GM19035 (cell line): Measurements from ENCODE around the gene TAOK1.

Experiments
- ATAC-seq: cut with Tn5 transposase; IDR thresholded peaks from one replicate; pipeline ENCODE4 v1.9.1; 2021; ENCODE audit not compliant: unreplicated experiment

TAOK1 gene

DNA sequence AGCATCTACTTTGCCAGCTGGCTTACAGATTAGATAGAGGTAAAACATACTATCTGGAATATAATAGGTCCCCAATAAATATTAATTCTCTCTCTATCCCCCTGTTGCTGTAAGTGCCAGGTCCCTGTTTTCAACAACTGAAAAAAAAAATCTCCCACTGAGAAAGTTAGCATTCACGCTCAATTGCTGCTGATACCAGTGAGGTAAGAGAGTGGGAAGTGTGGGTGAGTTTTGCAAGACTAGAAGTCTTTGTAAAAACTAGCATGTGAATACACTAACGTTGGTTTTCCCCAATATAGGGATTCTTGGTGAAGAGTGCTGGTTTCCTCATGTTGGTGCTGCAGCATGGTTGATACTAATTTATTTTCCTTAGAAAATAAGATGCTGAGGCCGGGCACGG, 11.7 kb upstream of the TAOK1 start:
- ATAC-seq, result no peak

DNA sequence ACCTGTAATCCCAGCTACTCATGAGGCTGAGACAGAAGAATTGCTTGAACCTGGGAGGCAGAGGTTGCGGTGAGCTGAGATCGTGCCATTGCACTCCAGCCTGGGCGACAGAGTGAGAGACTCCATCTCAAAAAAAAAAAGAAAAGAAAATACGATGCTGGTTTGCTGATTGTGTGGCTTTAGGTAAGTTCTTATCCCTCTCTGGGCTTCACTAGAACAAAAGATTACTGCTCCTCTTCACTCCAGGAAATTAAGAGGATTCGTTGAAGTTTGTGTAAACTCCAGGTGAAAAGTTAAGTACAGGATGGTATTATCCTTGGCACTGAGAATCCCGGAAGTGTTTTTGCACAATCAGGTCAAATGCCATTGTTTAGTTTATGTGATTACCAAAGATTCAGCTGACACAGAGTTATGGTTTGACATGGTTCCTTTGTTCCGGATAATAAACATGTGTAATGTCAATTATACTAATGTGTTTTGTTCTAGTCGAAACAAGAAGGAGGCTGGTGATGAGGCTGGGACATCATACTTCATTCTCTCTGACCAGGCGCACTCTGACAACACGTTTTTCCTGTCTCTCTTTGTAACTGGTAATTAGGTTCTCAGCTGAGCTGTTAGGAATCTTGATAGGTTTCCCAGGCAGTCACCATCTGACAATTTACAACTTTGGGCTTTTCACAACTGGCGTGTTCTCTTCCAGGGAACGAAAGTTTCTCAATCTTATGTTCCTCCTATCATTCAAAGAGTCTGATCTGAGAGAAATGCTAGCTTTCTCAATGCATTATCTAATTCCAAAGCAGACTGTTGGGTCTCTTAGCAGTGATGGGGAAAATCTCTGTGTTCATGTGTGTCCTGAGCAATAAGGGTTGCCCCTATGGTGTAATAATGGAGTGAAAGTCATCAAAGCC, 10.8 kb upstream of the TAOK1 start:
- ATAC-seq, result no peak

- no peak for ATAC-seq
These were observed 6.5 kb upstream of the TAOK1 start for GRCh38 chr17:29383686-29384085.

- no peak for ATAC-seq
These were observed 5.3 kb upstream of the TAOK1 start for GRCh38 chr17:29384901-29385300.

DNA sequence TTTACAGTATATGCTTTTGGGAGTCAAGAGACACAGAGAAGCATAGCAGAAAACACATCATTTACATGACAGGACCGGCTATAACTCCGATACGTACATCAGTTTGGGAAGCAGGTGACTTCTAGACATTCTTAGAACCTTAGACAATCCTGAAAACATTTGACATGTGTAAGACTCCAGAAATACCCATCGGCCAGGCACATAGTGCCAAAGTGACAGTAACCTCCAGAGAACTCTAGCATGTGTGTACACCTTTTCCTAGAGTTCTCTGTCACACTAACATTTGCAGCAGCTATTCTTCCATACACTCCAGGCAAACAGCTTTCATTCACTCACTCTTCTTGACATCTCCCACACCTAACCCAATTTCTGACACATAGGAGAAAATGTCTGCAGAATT, 3.4 kb upstream of the TAOK1 start:
- no peak for ATAC-seq

- ATAC-seq, result no peak
These were observed 1.2 kb upstream of the TAOK1 start for GRCh38 chr17:29388937-29389336.

GRCh38 chr17:29390851-29391631, 878 bp downstream of the TAOK1 start:
- no peak for ATAC-seq

GRCh38 chr17:29393436-29393835, 3.3 kb downstream of the TAOK1 start:
- no peak for ATAC-seq

DNA sequence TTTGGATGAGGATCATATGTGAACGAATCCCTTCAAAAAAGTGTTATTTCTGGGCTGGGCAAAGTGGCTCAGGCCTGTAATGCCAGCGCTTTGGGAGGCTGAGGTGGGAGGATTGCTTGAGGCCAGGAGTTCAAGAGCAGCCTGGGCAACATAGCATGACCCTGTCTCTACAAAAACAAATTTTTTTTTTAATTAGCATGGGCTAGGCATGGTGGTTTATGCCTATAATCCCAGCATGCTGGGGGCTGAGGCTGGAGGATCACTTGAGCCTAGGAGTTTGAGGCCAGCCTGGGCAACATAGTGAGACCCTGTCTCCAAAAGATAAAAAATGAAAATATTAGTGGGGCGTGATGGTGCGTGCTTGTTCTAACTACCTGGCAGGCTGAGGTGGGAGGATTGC, 4.6 kb downstream of the TAOK1 start:
- no peak for ATAC-seq

GRCh38 chr17:29396066-29396465, 5.9 kb downstream of the TAOK1 start:
- no peak for ATAC-seq

DNA sequence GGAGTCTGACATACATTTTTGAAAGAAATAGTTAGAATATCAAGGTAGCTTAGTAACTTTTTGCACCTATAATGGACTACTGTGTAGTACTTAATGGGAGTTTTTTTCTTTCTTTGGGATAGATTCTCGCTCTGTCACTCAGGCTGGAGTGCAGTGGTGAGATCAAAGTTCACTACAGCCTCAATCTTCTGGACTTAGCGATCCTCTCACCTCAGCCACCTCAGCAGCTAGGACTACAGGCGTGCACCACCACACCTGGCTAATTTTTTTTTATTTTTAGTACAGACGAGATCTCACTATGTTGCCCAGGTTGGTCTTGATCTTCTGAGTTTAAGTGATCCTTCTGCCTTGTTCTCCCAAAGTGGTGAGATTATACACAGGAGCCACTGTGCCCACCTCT, 9.5 kb downstream of the TAOK1 start:
- no peak for ATAC-seq

GRCh38 chr17:29400818-29401217, 10.7 kb downstream of the TAOK1 start:
- no peak for ATAC-seq

GRCh38 chr17:29401258-29401657, 11.1 kb downstream of the TAOK1 start:
- no peak for ATAC-seq

DNA sequence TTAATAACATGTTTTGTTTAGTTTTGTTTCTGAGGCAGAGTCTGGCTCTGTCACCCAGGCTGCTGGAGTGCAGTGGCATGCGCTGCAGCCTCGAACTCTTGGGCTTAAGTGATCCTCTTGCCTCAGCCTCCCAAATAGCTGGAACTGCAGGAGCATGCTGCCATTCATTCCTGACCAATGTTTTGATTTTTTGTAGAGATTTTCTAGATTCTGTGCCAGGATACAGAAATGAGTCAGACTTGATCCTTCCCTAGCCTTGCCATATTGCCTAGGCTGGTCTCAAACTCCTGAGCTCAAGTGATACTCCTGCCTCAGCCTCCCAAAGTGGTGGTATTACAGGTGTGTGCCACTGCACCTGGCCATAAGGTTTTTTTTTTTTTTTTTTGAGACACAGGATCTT, 17.7 kb downstream of the TAOK1 start:
- no peak for ATAC-seq

- no peak for ATAC-seq
These were observed 19.8 kb downstream of the TAOK1 start for GRCh38 chr17:29409963-29410362.

DNA sequence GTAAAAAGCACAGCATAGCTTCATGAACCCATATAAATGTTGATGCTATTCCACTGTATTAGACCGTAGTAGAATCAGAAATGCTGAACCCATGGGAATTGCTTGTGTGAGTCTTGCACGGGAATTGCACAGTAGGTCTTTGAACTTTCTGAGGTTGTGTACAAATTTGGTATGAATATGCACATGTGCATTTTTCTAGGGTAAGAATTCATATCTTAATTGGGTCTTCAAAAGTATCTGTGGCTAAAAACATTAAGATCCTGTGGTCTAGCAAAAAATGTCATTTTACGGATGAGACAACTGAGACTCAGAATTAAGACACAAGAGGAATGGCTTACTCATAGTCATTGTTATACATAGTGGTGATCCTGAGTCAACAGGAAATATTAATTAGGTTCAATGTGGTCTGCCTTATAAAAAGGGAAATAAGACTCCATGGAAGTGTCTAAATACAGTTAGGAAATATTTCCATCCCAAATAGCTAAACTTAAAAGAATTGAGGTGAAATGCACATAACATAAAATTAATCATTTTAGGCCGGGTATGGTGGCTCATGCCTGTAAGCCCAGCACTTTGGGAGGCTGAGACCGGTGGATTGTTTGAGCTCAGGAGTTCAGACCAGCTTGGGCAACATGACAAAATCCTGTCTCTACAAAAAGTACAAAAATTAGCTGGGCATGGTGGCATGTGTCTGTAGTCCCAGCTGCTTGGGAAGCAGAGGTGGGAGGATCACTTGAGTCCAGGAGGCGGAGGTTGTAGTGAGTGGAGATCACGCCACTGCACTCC, 22.8 kb downstream of the TAOK1 start:
- no peak for ATAC-seq

GRCh38 chr17:29420128-29420527, 30.0 kb downstream of the TAOK1 start:
- no peak for ATAC-seq

- no peak for ATAC-seq
These were observed 40.1 kb downstream of the TAOK1 start for GRCh38 chr17:29430275-29430674.

DNA sequence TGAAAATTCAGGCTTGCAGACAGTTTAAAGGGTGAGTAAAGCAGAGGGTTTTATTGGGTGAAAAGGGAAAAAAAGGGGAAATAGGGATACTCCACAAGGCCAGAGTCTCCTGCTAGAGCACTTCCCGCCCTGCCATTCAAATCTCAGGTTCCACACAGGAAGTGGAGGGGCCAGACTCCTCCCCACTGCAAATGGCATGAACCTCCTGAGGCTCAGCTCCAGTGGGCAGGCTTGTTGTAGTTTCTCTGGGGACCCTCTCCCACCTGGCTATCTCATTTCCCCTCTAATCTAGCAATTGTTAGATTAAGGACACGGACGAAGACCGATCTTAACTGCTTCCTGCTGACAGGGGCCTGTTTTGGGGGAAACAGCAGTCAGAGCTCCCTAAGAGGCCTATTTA, 43.4 kb downstream of the TAOK1 start:
- ATAC-seq, result no peak

DNA sequence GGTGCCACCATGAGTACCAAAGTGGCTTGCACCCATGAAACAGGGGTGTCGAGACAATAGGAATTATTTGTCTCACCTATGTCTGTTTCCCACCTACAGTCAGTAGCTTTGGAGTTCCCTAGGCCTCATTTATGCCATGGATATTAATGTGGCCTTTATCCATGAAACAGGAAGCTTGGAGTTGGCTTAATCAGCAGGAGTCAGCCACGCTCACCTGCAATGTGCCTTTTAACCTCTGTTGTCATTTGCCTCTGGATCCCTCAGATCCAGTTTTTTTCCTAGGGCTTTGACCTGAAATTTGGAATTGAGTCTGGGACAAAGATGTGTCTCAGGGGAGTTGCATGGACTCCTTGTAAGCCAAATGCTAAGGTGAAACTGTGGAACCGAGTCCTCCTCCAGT, 44.4 kb downstream of the TAOK1 start:
- ATAC-seq, result no peak

- ATAC-seq, result no peak
These were observed 52.3 kb downstream of the TAOK1 start for GRCh38 chr17:29442451-29442850.
